Thoracic aorta (tissue), 2 donors: ENCODE data around the gene LMLN. TPM values are rescaled to one million over a fixed set of nuclear protein-coding genes. Genes with fewer than 3 reads are reported as not detected.

Experiments
- ATAC-seq: fragments of 150-250 bp; one replicate; pipeline ENCODE4 v1.8.0; 2017; ENCODE audit warnings: low read depth; ENCODE audit not compliant: insufficient number of reproducible peaks, low FRiP score
- DNase-seq: peaks from one replicate; pipeline ENCODE4 v3.0.0-alpha.2; 2020; ENCODE audit warnings: low spot score
- H3K27ac ChIP-seq, 2 donors: fragments of 200-600 bp; sonication (generic); 1 replicate in 1 of 2; 2 replicates in 1 of 2; pipeline ENCODE4 v1.5.1; 2016; ENCODE audit warnings: mild to moderate bottlenecking in 2 of 2, moderate library complexity in 2 of 2
- H3K27me3 ChIP-seq: fragments of 200-600 bp; sonication (generic); replicated peaks from 2 replicates; pipeline ENCODE4 v1.6.0; 2016; ENCODE audit warnings: mild to moderate bottlenecking; ENCODE audit not compliant: insufficient read depth
- H3K36me3 ChIP-seq: fragments of 200-600 bp; sonication (generic); one replicate; pipeline ENCODE4 v1.5.1; 2016
- H3K4me1 ChIP-seq, 2 donors: fragments of 200-600 bp; sonication (generic); 1 replicate in 1 of 2; 2 replicates in 1 of 2; pipeline versions ENCODE4 v1.5.1 to v1.6.0; 2016; ENCODE audit warnings: low read depth in 2 of 2, mild to moderate bottlenecking in 1 of 2; ENCODE audit not compliant: control insufficient read depth in 1 of 2
- H3K4me3 ChIP-seq: fragments of 200-600 bp; sonication (generic); 2 replicates; pipeline ENCODE4 v1.5.1; 2016; ENCODE audit warnings: mild to moderate bottlenecking
- H3K9me3 ChIP-seq: fragments of 200-600 bp; sonication (generic); 2 replicates; pipeline ENCODE4 v1.5.1; 2016
- CTCF ChIP-seq: fragments of 200-600 bp; sonication (generic); IDR thresholded peaks from one replicate; pipeline ENCODE4 v1.5.1; 2019; ENCODE audit warnings: antibody characterized with exemption
- total RNA-seq, 2 donors: library from RNA; depleted of rRNA; stranded (reverse); fragments of >200 nt; gene quantifications; one replicate each; pipeline versions ENCODE4 v1.1.0 to v1.2.3, GENCODE V29; 2016

The LMLN gene
- total RNA-seq, 2 donors from 2014 or later = 1.2 to 4.1 TPM

DNA sequence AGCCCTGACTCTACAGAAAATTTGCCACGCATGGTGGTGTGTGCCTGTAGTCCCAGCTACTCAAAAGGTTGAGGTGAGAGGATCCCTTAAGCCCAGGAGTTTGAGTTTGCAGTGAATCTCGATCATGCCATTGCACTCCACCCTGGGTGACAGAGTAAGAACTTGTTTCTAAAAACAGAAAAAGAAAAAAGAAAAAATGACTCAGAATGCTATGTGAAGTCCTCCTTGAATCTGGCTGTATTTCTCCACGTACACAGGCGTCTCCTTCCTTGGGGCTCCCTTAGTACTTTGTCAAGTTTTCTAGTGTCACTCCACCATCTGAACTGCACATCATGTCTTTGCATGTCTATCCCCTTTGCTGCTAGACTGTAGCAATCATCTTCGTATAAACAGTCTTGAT lies 104.4 kb downstream of the LMLN start:
- Histone ChIP-seq H3K36me3 (no peaks in the 10 kb centered on the region), H3K27ac (no peak overlapping the region), H3K4me1 (no peaks in the 10 kb centered on the region), H3K4me3 (no peak overlapping the region), H3K9me3 (no peaks in the 10 kb centered on the region), H3K27me3 (no peaks in the 10 kb centered on the region)
- no peak for TF ChIP-seq CTCF
- ATAC-seq (no peak), DNase-seq (no peak)

DNA sequence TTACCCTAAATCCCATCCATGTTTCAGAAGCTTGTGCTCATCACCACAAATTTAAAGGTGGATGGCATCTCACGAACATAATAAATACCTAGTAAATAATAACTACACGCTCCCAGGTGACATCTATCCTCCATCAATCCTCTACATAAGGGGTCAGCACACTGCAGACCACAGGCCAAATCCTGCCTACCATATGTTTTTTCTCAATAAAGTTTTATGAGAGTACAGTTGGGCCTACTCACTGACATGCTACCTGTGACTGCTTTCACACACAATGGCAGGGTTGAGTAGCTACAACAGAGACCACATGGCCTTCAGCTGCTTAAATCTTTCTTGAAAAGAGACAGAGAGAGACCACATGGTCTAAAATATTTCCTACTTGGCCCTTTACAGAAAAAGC lies 105.9 kb downstream of the LMLN start:
- Histone ChIP-seq H3K4me1 (no peaks in the 10 kb centered on the region), H3K27me3 (no peaks in the 10 kb centered on the region), H3K9me3 (no peaks in the 10 kb centered on the region), H3K36me3 (no peaks in the 10 kb centered on the region), H3K27ac (no peak overlapping the region), H3K4me3 (no peak overlapping the region)
- DNase-seq = no peak
- no peak for ATAC-seq
- TF ChIP-seq CTCF = no peak

- Histone ChIP-seq H3K36me3 (no peaks in the 10 kb centered on the region), H3K4me3 (no peak overlapping the region), H3K4me1 (no peaks in the 10 kb centered on the region), H3K27me3 (no peaks in the 10 kb centered on the region), H3K9me3 (no peaks in the 10 kb centered on the region), H3K27ac (no peak overlapping the region)
- DNase-seq (no peak), ATAC-seq (no peak)
- TF ChIP-seq CTCF = no peak
These were observed 107.4 kb downstream of the LMLN start for GRCh38 chr3:198067416-198067815.

DNA sequence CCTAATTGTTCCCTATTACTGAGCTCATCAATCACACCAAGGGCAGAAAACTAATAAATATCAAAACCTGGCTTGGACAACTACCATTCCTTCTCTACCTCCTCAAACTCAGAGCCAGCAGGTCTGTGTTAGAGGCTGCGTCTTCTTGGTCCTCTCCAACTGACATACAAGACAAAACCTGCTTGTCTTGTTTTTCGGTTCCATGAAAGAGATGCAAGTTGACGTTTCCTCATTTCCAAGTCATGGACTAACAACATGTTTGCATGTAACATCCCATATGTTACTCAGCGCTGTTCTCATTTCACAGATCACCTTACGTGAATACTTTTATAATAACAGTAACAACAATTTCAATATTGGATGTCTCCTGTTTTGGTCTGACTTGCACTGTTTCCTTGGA lies 110.9 kb downstream of the LMLN start:
- no peaks in the 10 kb centered on the region for H3K9me3 ChIP-seq

GRCh38 chr3:198071602-198072287 lies 111.7 kb downstream of the LMLN start:
- TF ChIP-seq CTCF = no peak
- Histone ChIP-seq H3K27me3 (no peaks in the 10 kb centered on the region), H3K4me3 (no peak overlapping the region), H3K27ac (no peak overlapping the region), H3K4me1 (no peaks in the 10 kb centered on the region), H3K36me3 (no peaks in the 10 kb centered on the region), H3K9me3 (no peaks in the 10 kb centered on the region)
- ATAC-seq = peak; percentile 86
- DNase-seq = no peak

More for the DNA sequence above, 110.9 kb downstream of the LMLN start:
- H3K27me3 ChIP-seq = no peaks in the 10 kb centered on the region
- ATAC-seq (no peak), DNase-seq (no peak)
- H3K27ac ChIP-seq = no peak overlapping the region
- no peak overlapping the region for H3K4me3 ChIP-seq
- no peak for TF ChIP-seq CTCF
- H3K36me3 ChIP-seq = no peaks in the 10 kb centered on the region
- no peaks in the 10 kb centered on the region for H3K4me1 ChIP-seq
